DOHH2 (cell line): ENCODE measurements around the gene YIPF2.
"Not testable (repeated sequence)": the region's sequence is repeated elsewhere in the genome, so short reads cannot be mapped to it uniquely, and the experiment has no call there.

Experiments used
- H3F3A ChIP-seq: fragments of 200-600 bp; sonication (generic), shearing (Covaris generic); 2 replicates; pipeline ENCODE4 v1.6.0; 2016; ENCODE audit warnings: antibody characterized with exemption, mild to moderate bottlenecking; ENCODE audit not compliant: control insufficient read depth, insufficient read depth
- H3K27ac ChIP-seq: fragments of 200-600 bp; sonication (generic); 2 replicates; pipeline ENCODE4 v1.5.1; 2014; ENCODE audit warnings: low read depth, mild to moderate bottlenecking, low read length, moderate library complexity
- H3K27me3 ChIP-seq: fragments of 200-600 bp; sonication (generic); 2 replicates; pipeline ENCODE4 v1.6.1; 2014; ENCODE audit warnings: mild to moderate bottlenecking, low read length, mixed read lengths; ENCODE audit not compliant: control insufficient read depth
- H3K36me3 ChIP-seq: fragments of 200-600 bp; sonication (generic); 2 replicates; pipeline ENCODE4 v1.6.1; 2014; ENCODE audit warnings: mild to moderate bottlenecking, low read length, moderate library complexity, mixed read lengths; ENCODE audit not compliant: control insufficient read depth
- H3K4me1 ChIP-seq: fragments of 200-600 bp; sonication (generic); 2 replicates; pipeline ENCODE4 v1.6.1; 2014; ENCODE audit warnings: mild to moderate bottlenecking, low read length, mixed read lengths; ENCODE audit not compliant: control insufficient read depth
- H3K4me2 ChIP-seq: fragments of 200-600 bp; sonication (generic); 2 replicates; pipeline ENCODE4 v1.6.0; 2014; ENCODE audit warnings: mild to moderate bottlenecking, low read length, moderate library complexity
- H3K4me3 ChIP-seq: fragments of 200-600 bp; sonication (generic); 2 replicates; pipeline ENCODE4 v1.5.1; 2014; ENCODE audit warnings: mild to moderate bottlenecking, low read length, mixed read lengths
- H3K79me2 ChIP-seq: fragments of 200-600 bp; sonication (generic); 2 replicates; pipeline ENCODE4 v1.6.1; 2014; ENCODE audit warnings: mild to moderate bottlenecking, low read length, mixed read lengths; ENCODE audit not compliant: control insufficient read depth
- H3K9me2 ChIP-seq: fragments of 200-600 bp; sonication (generic); replicated peaks from 2 replicates; pipeline ENCODE4 v1.6.1; 2014; ENCODE audit warnings: mild to moderate bottlenecking, low read length, mixed read lengths; ENCODE audit not compliant: control insufficient read depth
- H3K9me3 ChIP-seq: fragments of 200-600 bp; sonication (generic); 2 replicates; pipeline ENCODE4 v1.6.1; 2014; ENCODE audit warnings: antibody characterized with exemption, low read length, mixed read lengths; ENCODE audit not compliant: control insufficient read depth, insufficient read depth
- H4K20me1 ChIP-seq: fragments of 200-600 bp; sonication (generic); 2 replicates; pipeline ENCODE4 v1.6.0; 2014; ENCODE audit warnings: low read depth, mild to moderate bottlenecking, antibody characterized with exemption, low read length, moderate library complexity; ENCODE audit not compliant: control insufficient read depth, insufficient read depth
- EZH2phosphoT487 ChIP-seq: fragments of 200-600 bp; sonication (generic); IDR thresholded peaks from 2 replicates; pipeline ENCODE4 v1.6.1; 2017; ENCODE audit warnings: borderline replicate concordance, mild to moderate bottlenecking, antibody characterized with exemption, low read length, moderate library complexity, mixed read lengths
- TF ChIP-seq, protein P1 (sequence below): fragments of 200-600 bp; sonication (generic); IDR thresholded peaks from one replicate; pipeline ENCODE4 v1.5.1; 2014; ENCODE audit warnings: antibody characterized with exemption, mild to moderate bottlenecking, low read depth, low read length; ENCODE audit not compliant: poor library complexity, severe bottlenecking

Gene YIPF2

DNA sequence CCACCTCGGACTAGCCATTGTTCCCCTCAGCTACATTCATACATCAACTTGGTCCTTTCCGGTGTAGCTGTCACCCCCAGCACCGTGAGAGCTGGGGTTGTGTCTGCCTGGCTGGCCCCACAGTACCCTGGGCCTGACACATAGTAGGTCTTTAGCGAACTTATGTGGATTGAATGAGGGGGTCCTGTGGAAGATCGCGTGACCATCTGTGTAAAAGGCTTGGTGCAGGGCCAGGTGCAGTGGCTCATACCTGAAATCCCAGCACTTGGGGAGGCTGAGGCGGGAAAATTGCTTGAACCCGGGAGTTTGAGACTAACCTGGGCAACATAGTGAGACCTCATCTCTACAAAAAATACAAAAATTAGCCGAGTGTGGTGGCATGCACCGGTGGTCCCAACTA lies 34.4 kb upstream of the YIPF2 start:
- H3K4me3 ChIP-seq, result peak overlapping the region; percentile 70
- H4K20me1 ChIP-seq, result no peaks in the 10 kb centered on the region
- H3K27ac ChIP-seq, result peak overlapping the region; percentile 98

DNA sequence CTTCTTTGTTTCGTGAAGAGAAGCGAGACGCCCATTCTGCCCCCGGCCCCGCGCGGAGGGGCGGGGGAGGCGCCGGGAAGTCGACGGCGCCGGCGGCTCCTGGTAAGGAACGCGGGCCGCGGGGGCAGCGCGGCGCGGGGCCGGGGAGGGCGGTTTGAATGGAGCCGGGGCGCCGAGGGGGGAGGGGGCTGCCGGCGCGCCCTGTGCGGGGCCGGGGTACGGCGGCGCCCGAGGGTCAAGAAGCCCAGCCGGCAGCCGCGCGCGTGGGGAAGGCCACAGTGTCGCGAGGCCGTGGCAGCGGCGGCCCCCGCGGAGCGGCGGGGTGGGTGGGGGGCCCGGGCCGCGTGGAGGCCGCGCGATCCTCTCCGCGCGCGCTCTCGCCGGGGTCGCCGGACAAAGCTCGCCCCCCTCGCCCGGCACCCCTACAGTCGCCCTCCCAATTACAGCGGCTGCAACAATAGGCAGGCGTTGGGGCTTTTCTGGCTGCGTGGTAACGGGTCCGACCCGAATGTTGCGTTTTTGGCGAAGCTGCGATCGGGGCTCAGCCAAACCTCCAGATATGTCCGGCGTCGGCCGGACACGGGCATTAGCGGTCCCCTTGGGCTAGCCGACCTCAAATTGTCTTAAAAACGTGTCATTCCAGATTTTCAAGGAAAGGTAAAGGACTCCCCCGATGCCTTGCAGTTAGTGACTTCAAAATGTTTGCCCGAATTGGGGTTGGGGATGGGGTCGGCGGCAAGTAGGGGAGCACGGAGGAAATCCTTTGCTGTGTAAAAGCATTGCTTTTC lies 32.8 kb upstream of the YIPF2 start:
- peaks cover 67% of the 10 kb centered on the region for H3K79me2 ChIP-seq
- H3K27ac ChIP-seq, result peak overlapping the region; percentile 98

More for the DNA sequence above, 34.4 kb upstream of the YIPF2 start:
- TF ChIP-seq, protein P1, sequence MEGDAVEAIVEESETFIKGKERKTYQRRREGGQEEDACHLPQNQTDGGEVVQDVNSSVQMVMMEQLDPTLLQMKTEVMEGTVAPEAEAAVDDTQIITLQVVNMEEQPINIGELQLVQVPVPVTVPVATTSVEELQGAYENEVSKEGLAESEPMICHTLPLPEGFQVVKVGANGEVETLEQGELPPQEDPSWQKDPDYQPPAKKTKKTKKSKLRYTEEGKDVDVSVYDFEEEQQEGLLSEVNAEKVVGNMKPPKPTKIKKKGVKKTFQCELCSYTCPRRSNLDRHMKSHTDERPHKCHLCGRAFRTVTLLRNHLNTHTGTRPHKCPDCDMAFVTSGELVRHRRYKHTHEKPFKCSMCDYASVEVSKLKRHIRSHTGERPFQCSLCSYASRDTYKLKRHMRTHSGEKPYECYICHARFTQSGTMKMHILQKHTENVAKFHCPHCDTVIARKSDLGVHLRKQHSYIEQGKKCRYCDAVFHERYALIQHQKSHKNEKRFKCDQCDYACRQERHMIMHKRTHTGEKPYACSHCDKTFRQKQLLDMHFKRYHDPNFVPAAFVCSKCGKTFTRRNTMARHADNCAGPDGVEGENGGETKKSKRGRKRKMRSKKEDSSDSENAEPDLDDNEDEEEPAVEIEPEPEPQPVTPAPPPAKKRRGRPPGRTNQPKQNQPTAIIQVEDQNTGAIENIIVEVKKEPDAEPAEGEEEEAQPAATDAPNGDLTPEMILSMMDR, result no peak
- no peak for TF ChIP-seq EZH2phosphoT487
- H3K4me1 ChIP-seq, result peaks cover 57% of the 10 kb centered on the region
- no peaks in the 10 kb centered on the region for H3K9me3 ChIP-seq
- H3K79me2 ChIP-seq, result peaks cover 82% of the 10 kb centered on the region
- H3K4me2 ChIP-seq, result peak overlapping the region; percentile 81
- H3K36me3 ChIP-seq, result peaks cover 44% of the 10 kb centered on the region
- peaks cover 36% of the 10 kb centered on the region for H3F3A ChIP-seq
- no peaks in the 10 kb centered on the region for H3K27me3 ChIP-seq
- H3K9me2 ChIP-seq, result no peaks in the 10 kb centered on the region

GRCh38 chr19:10960314-10961072 lies 32.1 kb upstream of the YIPF2 start, which contains the start of gene SMARCA4:
Gene SMARCA4 (plus strand): TSS chr19:10961030. CDS start chr19:10984152, 23,122 bp downstream.
- Histone ChIP-seq H3K79me2 (peaks cover 59% of the 10 kb centered on the region), H3K4me3 (peak within 1 kb of the TSS; percentile 75), H3K4me2 (peak within 1 kb of the TSS; percentile 81), H3K9me3 (no peaks in the 10 kb centered on the region), H3K27ac (peak within 1 kb of the TSS; percentile 98), H3F3A (peaks cover 22% of the 10 kb centered on the region), H3K9me2 (no peaks in the 10 kb centered on the region), H3K27me3 (no peaks in the 10 kb centered on the region), H4K20me1 (no peaks in the 10 kb centered on the region), H3K36me3 (peaks cover 37% of the 10 kb centered on the region), H3K4me1 (peaks cover 37% of the 10 kb centered on the region)
- TF ChIP-seq EZH2phosphoT487, result no peak
- TF ChIP-seq, protein P1, result no peak

More for the DNA sequence above, 32.8 kb upstream of the YIPF2 start:
- H3K27me3 ChIP-seq, result no peaks in the 10 kb centered on the region
- TF ChIP-seq, protein P1, result no peak
- no peak for TF ChIP-seq EZH2phosphoT487
- peaks cover 38% of the 10 kb centered on the region for H3K36me3 ChIP-seq
- H3K4me1 ChIP-seq, result peaks cover 45% of the 10 kb centered on the region
- peak overlapping the region; percentile 70 for H3K4me3 ChIP-seq
- H3K9me2 ChIP-seq, result no peaks in the 10 kb centered on the region
- peak overlapping the region; percentile 81 for H3K4me2 ChIP-seq
- no peaks in the 10 kb centered on the region for H3K9me3 ChIP-seq
- no peaks in the 10 kb centered on the region for H4K20me1 ChIP-seq
- peaks cover 26% of the 10 kb centered on the region for H3F3A ChIP-seq

DNA sequence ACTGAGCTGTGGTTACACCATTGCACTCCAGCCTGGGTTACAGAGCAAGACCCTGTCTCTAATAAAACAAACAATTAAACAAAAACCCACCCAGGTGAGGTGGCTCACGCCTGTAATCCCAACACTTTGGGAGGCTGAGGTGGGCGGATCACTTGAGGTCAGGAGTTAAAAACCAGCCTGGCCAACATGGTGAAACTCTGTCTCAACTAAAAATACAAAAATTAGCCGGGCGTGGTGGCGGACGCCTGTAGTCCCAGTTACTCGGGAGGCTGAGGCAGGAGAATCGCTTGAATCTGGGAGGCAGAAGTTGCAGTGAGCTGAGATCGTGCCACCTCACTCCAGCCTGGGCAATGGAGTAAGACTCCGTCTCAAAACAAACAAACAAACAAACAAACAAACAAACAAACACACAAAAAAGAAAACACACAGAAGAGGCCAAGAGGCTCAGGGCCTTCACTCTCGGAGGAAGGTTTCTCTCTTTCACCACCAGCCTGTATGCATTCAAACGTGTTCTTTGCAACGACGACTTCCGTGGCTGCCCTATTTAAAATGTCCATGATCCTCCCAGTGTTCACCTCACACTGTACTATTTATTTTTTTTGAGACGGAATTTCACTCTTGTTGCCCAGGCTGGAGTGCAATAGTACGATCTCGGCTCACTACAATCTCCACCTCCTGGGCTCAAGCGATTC lies 31.0 kb upstream of the YIPF2 start:
- not testable (repeated sequence) for H3K27me3 ChIP-seq, H3K27ac ChIP-seq, H3K9me3 ChIP-seq, H3K9me2 ChIP-seq, H4K20me1 ChIP-seq
- Histone ChIP-seq H3K79me2 (peaks cover 49% of the 10 kb centered on the region), H3K4me2 (peak overlapping the region; percentile 63), H3K4me1 (peaks cover 34% of the 10 kb centered on the region), H3K4me3 (peak overlapping the region; percentile 75), H3K36me3 (peaks cover 26% of the 10 kb centered on the region), H3F3A (peaks cover 15% of the 10 kb centered on the region)
